ENCODE data around the gene AKAP1.

The AKAP1 gene

GRCh38 chr17:57135789-57136291 is 50.8 kb downstream of the AKAP1 start:
- no peak for DNase-seq

- DNase-seq = no peak
Measured at GRCh38 chr17:57136355-57136754, 51.3 kb downstream of the AKAP1 start.

- DNase-seq = no peak
Measured at GRCh38 chr17:57138030-57138911, 53.2 kb downstream of the AKAP1 start.

GRCh38 chr17:57138956-57139576 is 54.0 kb downstream of the AKAP1 start:
- no peak for DNase-seq

DNA sequence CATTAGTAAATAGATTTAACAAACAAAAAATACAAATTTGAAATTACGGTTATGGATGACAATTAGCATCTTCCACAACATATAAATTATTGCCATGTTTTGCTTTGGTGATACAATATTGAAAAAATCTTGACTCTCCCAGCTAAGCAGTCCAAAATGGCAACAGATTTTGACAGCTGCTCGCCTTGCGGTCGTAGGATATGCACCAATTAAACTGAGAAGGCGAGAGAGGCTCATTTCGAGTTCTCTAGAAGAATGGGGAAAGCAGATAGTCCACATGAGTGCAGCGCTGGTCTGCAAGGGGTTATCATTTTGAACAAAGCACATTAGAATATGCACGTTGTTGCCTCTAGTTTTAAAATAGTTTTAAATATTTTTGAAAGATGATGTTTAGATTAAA is 55.3 kb downstream of the AKAP1 start:
- DNase-seq = no peak

- DNase-seq = no peak
Measured at GRCh38 chr17:57142925-57143324, 57.9 kb downstream of the AKAP1 start.

GRCh38 chr17:57143361-57143760 is 58.3 kb downstream of the AKAP1 start:
- peak; percentile 9 for DNase-seq

GRCh38 chr17:57143919-57144318 is 58.9 kb downstream of the AKAP1 start:
- no peak for DNase-seq

DNA sequence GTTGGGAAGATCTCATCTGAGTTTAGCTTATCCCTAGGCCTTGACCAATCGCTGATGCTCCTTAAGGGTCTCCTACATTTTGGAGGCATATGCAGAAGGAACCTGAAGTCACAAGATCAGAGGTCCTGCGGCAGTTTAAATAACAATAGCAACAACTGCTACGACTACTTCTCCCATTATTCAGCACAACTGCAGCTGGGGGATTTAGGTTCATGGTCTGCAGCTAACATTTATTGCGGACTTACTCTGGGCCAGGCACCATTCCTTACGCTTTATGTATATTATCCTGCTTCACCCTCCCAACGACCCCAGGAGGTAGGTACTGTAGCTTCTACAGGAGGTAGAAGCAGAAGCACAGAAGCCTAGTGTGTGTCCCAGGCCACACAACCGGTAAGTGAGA is 59.5 kb downstream of the AKAP1 start:
- no peak for DNase-seq

DNA sequence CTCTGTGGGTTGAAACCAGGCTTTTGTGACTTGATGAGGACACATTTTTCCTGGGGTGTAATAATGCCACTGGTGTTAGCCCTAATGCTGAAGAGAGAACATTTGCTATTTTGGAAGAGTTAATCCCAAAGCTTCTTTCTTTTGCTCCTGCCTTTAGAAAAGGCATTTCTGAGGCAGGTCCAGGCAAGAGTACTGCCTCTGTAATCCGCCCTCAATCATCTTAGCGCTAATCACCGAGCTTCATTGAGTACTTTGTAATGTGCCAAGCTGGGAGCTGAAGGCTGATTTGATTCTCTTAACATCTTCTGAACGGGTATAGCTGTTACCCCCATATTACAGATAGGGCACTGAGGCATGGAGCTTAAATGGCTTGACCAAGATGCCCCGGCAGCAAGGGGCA is 60.3 kb downstream of the AKAP1 start:
- no peak for DNase-seq

- DNase-seq = no peak
Measured at GRCh38 chr17:57146273-57146672, 61.2 kb downstream of the AKAP1 start.

GRCh38 chr17:57151798-57152197 is 66.8 kb downstream of the AKAP1 start:
- DNase-seq = no peak

DNA sequence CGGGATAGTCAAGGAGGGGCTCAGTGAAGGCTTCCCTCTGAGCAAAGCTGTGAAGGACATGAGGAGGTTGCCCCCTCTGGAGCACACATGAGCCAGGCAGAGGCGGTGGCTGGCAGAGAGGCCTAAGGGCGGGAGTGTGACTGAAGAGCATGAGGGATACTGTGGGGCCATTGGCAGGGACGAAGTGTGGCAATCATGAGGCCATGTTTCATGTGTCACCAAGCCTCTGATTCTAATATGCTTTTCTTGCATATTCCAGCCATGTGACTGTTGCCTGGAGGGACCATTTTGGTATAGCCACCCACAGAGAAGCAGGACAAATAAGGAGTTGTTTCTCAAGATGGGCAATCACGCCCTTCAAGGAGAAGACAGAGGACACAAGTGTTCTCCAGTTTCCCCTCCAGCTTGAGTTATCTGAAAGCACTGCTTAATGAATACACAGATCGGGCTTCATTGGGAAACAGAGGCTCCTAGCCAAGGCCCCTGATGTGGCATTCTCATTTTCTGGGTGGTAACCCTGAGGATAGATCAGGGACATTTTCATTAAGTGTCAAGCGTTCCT is 68.0 kb downstream of the AKAP1 start:
- DNase-seq = no peak

GRCh38 chr17:57154921-57155320 is 69.9 kb downstream of the AKAP1 start:
- no peak for DNase-seq

DNA sequence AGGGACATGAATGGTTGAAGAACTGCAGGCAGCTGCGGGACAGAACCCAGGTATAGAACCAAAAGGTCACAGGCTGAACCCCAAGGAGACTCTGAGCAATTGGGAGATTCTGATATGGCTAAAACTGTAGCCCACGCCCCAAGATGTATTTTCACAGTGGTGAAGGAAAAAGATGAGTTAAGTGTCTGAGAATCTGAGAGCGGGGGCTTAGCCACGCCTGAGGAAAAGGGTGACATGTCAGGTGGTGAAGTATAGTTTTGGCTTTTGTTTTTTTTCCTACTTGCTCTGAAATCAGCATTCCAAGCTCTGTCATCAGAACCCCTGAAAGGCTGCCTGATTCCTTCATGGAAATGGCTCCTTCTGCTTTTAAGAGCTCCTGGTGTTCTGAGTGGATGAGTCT is 73.3 kb downstream of the AKAP1 start:
- DNase-seq = no peak

- no peak for DNase-seq
Measured at GRCh38 chr17:57158795-57159194, 73.7 kb downstream of the AKAP1 start.

GRCh38 chr17:57160624-57161023 is 75.6 kb downstream of the AKAP1 start:
- no peak for DNase-seq

DNA sequence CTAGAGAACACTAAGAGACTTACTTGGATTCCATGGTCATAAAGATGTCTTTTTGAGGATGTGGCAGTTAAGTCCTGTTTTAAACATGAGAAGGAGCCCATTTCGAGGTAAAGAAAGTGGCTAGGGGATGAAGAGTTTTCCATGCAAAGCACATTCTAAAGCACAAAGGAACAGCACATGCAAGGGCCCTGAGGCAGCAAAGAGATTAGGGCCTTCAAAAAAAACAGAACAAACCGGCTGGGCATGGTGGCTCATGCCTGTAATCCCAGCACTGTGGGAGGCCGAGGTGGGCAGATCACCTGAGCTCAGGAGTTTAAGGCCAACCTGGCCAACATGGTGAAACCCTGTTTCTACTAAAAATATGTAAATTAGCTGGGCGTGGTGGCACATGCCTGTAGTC is 79.8 kb downstream of the AKAP1 start:
- no peak for DNase-seq

GRCh38 chr17:57165754-57166153 is 80.7 kb downstream of the AKAP1 start:
- no peak for DNase-seq

DNA sequence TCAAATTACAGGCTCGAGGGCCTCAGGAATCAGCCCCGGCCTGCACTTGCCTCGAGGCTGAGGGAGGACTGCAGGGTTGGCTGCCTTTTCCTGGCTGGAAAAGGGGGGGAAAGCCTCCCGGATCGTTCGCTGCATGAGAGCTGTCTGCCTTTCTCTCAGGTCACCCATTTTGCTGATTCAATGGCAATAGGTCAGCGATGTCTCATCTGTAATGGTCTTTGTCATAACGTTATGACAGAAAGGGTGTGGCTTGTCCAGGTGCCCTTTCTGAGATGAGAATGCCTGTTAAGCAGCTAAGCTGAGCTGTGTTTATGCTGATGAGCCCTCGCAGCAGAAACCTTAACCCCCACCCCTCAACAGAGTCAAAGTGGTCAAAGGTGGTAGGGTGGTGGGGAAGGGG is 81.8 kb downstream of the AKAP1 start:
- DNase-seq = no peak

- DNase-seq = no peak
Measured at GRCh38 chr17:57168695-57169094, 83.6 kb downstream of the AKAP1 start.

DNA sequence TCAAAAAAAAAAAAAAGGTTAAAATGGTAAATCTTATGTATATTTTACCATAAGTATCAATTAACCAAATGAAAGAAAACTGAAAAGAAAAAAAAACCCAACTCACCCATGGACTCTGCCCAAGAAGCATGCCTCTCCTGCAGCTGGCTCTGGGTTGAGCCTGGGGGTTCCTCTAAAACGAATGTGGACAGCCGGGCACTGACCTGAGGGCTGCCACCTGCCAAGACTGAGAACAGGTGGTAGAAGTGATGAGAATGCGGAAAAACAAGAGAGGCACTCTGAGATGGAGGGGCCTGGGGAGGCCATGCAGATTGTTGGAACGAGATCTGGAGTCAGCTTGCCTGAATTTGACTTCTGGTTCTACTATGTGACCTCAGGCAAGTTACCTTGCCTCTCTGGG is 85.8 kb downstream of the AKAP1 start:
- DNase-seq = no peak

All from OCI-M1 (cell line).